ENCODE results near the gene DIS3L2.
"Not testable (repeated sequence)": the region's sequence is repeated elsewhere in the genome, so short reads cannot be mapped to it uniquely, and the experiment has no call there.

The DIS3L2 gene

DNA sequence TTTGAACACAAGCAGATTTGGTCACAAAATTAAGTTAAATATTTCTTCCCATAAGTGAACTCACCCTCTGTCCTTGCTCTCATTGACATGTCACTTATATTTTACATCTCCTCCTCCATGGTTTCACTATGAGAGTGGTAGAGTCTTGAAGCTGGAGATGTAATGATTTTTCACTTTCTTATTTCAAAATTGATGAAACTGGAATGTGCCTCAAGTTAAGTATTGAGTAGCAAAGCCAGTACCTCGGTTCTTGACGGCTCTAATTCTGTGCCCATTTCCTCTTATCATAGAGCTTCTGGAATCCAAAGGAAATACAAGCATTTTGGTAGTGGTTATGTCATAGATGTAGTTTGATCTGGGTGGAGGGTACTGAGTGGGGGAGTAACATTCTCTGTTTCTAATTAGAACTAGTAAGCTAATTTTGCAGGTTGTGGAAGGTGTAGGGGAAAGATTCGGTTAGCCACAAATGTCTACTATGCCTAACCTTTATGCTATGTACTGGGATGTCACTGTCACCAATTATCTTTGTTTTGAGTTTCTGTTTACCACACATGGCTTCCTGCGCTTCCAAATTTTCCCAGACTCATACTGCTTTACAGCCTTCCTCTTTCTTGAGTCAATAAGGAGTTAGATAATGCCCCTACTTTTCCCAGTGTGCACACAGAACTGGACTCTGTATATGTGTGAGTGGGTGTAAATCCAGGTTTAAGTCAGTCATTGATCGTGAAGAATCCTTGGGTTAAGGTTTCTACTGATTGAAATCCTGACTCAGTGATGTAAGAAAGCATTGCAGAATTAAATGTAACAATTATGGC lies 96.8 kb downstream of the DIS3L2 start:
- no peak for DNase-seq (ENCODE audit: low spot score)

DNA sequence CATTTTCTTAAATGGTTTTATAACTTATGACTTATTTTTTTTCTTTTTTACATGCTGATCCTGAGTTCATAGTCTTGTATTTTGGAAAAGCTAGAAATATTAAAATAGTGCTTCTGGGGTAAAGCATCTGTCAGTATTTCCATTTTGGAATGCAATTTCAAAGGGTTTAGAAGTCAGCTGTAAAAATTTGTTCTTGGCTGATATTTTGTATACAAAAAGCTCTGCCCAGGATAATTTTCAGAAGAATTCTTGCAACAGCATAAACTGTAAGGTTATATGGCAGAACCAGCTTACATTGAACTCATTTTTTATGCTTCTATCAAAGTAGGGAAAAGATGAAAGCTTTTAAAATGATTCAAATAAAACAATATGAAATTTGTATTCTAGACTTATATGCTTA lies 97.4 kb downstream of the DIS3L2 start:
- DNase-seq (ENCODE audit: low spot score) = no peak

DNA sequence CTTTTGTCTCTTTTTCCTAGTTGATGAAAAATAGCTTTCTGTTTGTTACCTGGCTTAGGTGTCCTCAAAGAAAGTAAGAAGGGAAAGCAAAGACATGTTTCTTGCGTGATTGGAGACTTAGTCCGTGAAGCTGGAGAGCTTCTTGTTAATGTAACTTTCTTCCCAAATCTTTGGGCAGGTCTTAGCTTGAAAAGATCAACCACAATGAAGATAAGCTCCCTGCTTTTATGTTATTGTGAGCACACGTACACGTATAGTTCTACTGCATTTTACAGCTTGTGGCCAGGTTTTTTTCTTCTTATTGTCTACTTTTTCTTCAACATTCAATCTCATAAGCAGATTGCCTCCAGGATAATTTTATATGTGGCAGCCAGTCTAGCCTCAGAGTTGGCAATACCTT lies 99.8 kb downstream of the DIS3L2 start:
- DNase-seq (ENCODE audit: low spot score) = no peak

DNA sequence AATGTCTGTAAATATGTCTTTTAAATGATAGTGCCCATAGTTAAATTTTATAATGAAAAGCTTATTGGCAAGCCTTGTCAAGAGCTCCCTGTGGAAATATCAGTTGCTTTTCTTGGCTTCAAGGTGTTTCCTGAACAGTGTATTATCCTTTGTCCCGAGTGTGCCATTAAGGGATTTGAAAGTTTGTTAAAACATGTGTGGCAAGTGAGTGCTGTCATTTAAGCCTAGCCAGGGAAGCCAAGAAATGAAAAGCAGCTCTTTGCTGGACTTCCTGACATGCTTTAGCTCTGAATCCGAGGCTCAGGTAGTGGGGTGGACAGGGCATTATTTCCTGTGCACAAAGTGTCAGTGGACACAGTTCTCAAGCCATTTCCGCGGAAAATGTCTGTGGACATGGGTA lies 111.5 kb downstream of the DIS3L2 start:
- DNase-seq (ENCODE audit: low spot score) = no peak

DNA sequence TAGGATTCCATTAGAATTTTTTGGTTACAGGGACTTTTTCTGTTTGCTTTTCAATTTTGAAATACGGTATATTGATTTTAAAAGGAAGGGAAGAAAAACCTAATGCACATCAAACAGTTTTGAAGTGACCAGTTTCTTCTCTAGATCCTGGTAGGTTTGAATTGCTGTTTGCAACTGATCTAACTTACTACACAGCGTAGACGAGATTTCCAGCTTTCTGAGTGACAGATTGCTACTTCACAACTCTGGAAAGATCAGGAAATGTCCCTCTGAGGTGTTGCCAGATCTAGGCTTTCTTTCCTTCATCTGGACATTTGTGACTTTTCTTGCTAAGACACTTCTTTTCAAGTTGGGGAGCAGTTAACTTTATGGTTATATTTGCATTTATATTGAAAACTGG lies 112.2 kb downstream of the DIS3L2 start:
- DNase-seq (ENCODE audit: low spot score) = no peak

DNA sequence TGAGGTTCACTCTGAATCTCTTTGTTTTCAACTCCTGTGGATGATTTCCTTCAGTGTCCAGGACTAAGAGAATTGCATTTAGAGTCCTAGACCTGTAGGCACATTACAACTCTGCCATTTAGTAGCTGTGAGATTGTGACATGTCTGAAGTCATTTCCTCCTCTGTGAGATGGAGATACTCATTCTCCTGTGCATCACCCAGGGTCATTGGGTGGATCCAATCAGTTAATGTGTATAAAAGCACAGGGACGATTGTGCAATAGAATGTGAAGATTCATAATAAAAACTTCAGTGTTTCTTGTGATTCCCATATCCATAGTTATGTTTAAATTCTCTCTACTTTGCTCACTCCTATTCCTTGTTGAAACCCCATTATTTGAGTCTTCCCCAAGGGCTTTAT lies 113.6 kb downstream of the DIS3L2 start:
- DNase-seq (ENCODE audit: low spot score) = no peak

DNA sequence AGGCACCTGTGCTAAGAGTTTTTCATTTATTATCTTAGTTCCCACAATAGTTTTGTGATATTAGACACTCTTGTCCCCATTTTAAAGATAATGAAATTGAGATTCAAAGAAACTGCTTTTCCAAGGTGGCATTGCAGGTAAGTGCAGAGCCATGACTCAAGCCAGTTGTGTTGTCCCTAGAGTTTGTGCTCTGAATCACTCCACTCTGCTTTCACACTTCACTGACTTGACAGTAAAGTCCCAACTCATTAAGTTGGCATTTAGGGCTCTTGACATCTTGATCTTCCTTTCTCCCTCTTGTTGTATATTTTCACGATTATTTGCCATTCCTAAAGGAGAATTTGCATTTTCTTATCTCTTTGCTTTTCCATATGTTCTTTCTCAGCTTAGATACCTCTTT lies 114.3 kb downstream of the DIS3L2 start:
- DNase-seq (ENCODE audit: low spot score) = no peak

DNA sequence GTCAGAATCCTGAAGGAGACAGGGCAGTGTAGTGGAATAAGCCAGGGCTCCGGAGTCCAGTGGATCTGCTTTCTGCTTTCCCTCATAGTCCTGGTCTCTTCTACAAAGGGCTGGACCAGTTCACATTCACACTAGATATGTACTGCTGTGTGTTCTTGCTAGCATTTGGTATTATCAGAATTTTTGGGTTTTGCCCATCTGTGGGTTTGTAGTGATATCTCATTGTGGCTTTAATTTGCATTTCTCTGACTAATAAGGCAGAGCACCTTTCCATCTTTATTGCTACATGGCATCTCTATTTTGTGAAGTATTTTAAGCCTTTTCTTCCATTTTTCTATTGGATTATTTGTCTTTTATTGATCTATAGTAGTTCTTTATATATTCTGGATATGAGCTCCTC lies 114.8 kb downstream of the DIS3L2 start:
- DNase-seq (ENCODE audit: low spot score) = no peak

DNA sequence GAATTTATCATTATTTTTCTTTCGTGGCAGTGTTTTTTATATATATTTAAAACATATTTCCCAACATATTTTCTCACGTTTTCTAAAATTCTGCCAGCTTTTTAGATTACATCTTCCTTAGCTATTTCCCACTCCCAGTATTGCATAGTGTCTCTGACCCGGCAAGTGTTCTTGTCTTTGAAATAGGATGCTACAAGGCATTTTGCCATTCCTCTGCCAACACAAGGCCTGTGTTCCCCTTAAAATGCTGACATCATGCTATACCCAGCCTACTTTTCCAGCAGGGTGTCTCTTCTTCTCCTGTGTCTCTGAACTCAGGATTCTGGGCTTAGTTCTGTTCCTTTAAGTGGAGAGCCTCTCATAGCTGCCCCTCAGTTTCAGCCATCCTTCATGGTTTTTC lies 115.2 kb downstream of the DIS3L2 start:
- DNase-seq (ENCODE audit: low spot score) = no peak

DNA sequence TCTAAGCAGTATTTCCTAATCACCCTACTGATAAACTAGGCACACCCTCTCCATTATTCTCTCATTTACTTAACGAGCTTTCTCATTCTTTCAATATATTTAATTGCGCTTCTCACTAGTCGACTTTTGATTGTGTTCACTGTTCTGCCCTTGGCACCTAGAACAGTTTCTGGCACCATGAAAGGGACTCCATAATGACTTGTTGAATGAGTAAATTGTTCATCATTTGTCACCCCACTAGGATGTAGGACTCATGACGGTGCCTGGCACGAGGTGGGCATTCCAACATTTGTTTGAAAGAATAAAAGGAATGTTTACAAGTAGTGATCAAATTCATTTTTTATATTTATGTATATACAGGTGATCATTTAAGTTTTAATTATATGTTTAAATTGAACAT lies 123.7 kb downstream of the DIS3L2 start:
- DNase-seq (ENCODE audit: low spot score) = no peak

DNA sequence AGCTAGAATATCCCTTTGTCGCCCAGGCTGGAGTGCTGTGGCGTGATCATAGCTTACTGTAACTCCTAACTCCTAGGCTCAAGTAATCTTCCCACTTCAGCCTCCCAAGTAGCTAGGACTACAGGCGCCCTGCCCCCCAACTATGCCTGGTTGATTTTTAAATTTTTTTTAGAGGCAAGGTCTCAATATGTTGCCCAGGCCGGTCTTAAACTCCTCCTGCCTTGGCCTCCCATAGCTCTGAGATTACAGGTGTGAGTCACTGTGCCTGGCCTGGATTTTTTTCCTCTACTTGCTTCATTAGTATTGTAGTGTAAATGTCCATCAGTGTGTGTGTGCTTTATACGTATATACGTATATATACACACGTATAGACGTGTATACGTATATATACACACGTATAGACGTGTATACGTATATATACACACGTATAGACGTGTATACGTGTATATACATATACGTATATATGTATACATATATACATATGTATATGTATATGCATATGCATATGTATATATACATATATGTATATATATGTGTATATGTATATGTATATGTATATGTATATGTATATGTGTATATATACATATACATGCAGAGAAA lies 124.4 kb downstream of the DIS3L2 start:
- no peak for DNase-seq (ENCODE audit: low spot score)

DNA sequence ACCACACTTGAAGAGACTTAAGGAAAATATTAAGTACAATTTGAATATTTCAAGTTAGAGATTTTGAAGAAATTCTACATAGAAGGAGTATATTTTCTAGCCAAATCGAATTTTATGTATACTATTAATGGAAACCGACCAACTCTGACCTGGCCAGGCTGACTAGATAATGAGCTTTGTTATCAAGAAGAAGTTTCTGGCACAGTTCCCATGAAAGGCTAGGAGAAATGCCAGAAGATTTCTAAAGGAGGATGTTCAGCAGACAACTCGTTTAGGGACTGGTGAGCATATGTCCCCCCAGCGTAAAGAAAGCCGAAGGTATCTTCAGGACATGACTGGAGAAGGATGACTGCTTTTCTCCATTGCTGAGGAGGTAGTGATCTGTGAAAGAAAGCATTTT lies 127.3 kb downstream of the DIS3L2 start:
- no peak for DNase-seq (ENCODE audit: low spot score)

DNA sequence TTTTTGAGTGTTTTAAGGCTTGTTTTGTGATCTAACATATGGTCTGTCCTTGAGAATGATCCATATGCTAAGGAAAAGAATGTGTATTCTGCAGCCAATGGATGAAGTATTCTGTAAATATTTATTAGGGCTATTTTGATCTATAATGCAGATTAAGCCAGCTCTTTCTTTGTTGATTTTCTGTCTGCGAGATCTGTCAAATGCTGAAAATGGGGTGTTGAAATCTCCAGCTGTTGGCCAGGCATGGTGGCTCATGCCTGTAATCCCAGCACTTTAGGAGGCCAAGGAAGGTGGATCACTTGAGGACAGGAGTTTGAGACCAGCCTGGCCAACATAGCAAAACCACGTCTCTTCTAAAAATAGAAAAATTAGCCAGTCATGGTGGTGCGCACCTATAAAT lies 132.7 kb downstream of the DIS3L2 start:
- no peak for DNase-seq (ENCODE audit: low spot score)

DNA sequence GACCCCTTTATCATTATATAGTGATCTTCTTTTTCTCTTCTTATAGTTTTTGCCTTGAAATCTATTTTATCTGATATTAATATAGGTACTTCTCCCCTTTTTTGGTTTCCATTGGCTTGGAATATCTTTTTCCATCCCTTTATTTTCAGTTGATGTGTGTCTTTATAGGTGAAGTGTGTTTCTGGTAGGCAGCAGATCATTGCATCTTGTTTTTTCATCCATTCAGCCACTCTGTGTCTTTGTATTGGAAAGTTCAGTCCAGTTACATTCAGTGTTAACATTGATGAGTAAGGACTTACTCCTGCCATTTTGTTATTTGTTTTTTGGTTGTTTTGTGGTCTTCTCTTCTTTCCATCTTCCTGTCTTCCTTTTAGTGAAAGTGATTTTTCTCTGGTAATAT lies 133.4 kb downstream of the DIS3L2 start:
- DNase-seq (ENCODE audit: low spot score) = no peak

DNA sequence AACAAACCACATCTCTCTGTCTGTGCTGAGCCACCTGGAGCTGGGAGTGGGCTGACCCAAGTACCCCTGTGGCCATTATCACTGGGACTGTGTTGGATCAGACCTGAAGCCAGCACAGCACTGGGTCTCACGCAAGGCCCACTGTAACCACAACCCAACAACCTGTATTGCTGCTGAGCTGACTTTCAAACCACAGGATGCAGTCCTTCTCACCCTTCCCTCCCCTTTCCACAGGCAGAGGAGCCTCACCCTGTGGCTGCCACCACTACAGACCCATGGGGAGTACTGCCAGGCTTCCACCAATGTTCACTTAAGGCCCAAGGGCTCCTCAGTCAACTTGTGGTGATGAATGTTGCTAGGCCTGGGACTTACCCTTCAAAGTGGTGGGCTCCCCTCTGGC lies 135.7 kb downstream of the DIS3L2 start:
- no peak for DNase-seq (ENCODE audit: low spot score)

DNA sequence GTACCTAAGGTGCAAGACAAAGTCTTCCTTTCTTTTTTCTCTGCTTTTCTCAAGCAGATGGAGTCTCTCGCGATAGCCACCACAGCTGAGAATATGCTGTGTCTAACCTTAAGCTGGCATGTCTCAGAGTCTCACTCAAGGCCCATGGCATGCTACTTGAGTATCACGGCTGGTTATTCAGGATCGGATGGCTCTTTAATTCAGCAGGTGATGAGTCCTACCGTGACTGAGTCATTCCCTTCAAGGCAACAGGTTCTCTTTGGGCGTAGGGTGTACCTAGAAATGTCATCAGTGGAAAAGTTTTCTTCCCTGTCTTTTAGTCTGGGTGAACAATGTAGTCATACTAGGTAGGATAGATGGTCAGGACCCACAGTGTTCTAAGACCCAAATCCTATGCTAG lies 136.2 kb downstream of the DIS3L2 start:
- no peak for DNase-seq (ENCODE audit: low spot score)

DNA sequence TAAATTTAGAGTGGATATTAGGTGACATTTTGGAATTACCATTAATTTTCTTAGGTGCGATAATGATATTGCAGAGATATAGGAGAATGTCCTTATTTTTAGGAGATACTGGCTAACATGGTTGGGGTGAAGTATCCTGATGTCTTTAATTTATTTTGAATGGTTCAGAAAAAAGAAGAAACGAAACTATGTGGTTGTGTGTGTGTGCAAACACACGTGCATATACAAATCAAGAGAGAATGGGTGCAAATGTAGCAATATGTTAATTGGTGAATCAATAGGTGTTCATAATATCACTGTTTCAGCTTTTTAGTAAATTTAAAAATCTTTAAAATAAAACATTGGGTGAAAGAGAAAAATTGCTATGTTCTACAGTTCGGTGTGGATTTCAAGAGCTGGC lies 140.9 kb downstream of the DIS3L2 start:
- DNase-seq (ENCODE audit: low spot score) = no peak

DNA sequence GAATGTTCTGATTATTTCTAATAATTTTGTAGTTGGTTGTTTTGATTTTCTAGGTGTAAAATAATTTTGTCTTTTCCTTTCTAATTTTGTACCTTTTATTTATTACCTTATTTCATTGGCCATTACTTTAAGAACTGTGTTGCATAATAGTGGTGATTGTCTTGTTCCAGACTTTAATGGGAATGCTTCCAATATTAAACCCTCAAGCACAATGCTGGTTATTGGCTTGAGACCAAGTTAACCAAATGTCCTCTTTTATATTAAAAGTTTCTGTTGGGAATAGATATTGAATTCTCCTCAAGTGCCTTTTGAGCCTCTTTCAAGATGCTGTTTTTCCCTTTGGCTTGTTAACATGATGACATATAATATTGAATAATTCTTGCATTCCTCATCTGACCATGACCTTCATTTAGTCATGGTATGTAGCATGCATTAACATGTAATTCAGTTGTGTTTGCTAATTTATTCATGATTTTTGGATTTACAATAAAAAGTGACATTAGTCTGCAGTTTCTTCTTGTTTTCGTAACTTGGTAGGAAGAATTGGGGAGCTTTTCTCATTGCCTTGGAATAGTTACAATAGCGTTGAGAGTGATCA lies 141.7 kb downstream of the DIS3L2 start:
- no peak for DNase-seq (ENCODE audit: low spot score)

DNA sequence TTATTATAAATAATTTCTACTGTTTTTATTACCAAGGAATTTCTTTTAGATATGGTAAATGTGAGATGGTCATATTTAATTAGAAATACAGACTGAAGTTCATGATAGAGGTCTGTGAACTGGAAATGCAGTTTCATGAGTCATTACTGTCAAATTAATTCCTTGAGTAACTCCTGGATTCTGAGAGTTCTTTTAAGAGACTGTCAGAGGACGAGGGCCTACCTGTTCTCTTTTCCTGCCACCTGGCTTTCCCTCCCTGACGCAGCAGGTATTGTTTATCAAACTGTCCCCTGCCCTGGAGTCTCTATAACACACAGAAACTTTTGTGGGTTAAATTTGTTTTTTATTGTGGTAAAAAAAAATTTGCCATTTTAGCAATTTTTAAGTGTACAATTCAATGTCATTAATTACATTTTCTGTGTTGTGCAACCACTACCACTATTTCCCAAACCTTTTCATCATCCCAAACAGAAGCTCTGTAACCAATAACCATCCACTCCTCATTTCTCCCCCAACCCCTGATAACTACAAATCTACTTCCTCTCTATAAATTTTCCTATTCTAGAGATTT lies 142.6 kb downstream of the DIS3L2 start:
- DNase-seq (ENCODE audit: low spot score) = no peak

DNA sequence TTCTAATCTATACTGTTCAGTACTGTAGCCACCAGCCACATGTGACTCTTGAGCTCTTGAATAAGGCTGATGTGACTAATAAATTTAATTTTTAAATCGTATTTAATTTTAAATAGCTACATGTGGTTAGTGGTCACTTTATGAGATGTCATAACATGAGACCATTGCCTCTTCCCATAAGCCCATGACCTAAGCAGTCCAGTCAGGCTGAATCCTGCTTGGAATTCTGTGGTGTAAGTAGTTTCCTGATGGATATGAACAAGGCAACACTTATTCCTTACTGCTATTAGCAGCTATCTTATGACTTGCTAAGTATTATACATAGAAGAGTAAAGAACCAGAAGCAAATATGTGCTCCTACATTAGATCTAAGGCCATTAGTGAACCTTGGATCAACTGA lies 150.0 kb downstream of the DIS3L2 start:
- DNase-seq (ENCODE audit: low spot score) = no peak

DNA sequence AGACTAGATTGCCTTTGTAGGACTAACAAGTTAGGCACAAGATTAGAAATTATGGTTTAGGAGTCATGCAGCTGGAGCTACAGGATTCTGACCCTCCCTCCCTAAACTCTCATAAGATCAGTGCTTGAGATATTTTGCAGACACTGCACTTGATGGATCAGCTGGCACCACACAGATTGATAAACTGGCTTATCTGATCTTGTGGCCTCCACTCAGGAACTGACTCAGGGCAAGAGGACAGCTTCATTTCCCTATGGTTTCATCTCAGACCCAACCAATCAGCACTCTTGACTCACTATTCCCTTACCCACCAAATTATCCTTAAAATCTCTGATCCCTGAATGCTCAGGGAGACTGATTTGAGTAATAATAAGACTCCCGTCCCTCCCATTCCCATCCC lies 152.3 kb downstream of the DIS3L2 start:
- no peak for DNase-seq (ENCODE audit: low spot score)

DNA sequence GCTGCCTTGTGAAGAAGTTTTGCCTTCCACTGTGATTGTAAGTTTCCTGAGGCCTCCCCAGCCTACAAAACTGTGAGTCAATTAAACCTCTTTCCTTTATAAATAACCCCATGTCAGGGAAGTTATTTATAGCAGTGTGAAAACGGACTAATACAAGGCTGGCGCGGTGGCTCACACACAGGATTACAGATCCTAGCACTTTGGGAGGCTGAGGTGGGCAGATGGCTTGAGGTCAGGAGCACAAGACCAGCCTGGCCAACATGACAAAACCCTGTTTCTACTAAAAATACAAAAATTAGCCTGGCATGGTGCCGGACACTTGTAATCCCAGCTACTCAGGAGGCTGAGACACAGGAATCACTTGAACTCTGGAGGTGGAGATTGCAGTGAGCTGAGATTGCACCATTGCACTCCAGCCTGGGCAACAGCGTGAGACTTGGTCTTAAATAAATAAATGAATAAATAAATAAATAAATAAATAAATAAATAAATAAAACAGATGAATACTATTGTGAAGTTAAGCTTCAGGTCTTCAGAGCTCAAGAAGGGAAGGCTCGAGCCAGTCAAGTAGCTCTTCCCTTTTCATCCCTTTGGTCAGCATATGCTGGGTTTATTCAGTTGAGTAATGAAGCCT lies 154.3 kb downstream of the DIS3L2 start:
- DNase-seq (ENCODE audit: low spot score) = not testable (repeated sequence)

DNA sequence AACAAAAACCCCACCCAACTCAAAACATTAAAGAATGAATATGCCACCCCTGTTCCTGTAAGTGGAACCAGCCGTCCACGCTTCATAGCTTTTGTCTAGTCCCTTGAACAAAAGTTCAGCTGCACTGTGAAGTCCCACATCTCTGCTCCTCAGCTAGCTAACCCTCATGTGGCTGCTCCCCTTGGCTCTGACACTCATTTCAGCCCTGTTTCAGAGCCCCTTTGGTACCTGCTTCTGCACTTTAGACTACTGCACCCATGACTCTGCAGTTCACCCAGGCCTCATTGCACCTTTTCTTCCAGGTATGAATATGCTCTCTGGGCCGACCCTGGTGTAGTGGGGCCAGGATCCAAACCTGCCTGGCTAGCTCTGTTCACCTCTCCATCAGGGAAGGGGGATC lies 155.3 kb downstream of the DIS3L2 start:
- no peak for DNase-seq (ENCODE audit: low spot score)

Measured in hepatic stellate cell (primary cell).